Measurements from ENCODE around the gene ZNF180. TPM values are rescaled to one million over a fixed set of nuclear protein-coding genes. Genes with fewer than 3 reads are reported as not detected.
A peak's percentile ranks its signal among the peaks of the same experiment; 100 is the strongest.

ZNF180 gene
- 16.1 and 19.6 TPM in 2 replicates for total RNA-seq
- 17.8 TPM for total RNA-seq (2013)
- 1.6 and 4.4 TPM in 2 replicates for polyA plus RNA-seq
- 12.2 and 20.0 TPM in 2 replicates for polyA minus RNA-seq

GRCh38 chr19:44499962-44500949 lies at the start of gene ZNF180:
ZNF180 (minus strand) TSS chr19:44500522; CDS start chr19:44497334, 3,188 bp downstream.
- H3K36me3 ChIP-seq (replicated peaks in 1 of 2; ENCODE audit: control extremely low read depth in 1 of 2, control insufficient read depth in 1 of 2, extremely low read depth in 1 of 2, insufficient read depth in 2 of 2, low read length in 1 of 2), result peaks cover 0 to 22% of the 10 kb centered on the region in 2 experiments
- H4K20me1 ChIP-seq (ENCODE audit: control insufficient read depth, insufficient read depth, low read length, poor library complexity, severe bottlenecking), result peaks cover 12% of the 10 kb centered on the region
- peak within 1 kb of the TSS; percentile 52 to 84 for H3K27ac ChIP-seq (ENCODE audit: low read length in 2 of 2)
- H3K4me2 ChIP-seq (replicated peaks; ENCODE audit: low read depth, low read length, poor library complexity, severe bottlenecking), result peak within 1 kb of the TSS; percentile 80
- ATAC-seq (ENCODE audit: low read depth) (peak; percentile 93), DNase-seq (peak; percentile 98)
- peak within 1 kb of the TSS; percentile 97 for H2AFZ ChIP-seq (ENCODE audit: insufficient read depth, low read depth, low read length, poor library complexity, severe bottlenecking)
- Mint-ChIP-seq H3K9me3 (ENCODE audit: insufficient read depth) (peaks cover 20% of the 10 kb centered on the region), H3K27me3 (peaks cover 13% of the 10 kb centered on the region), H3K27ac (peak within 1 kb of the TSS; percentile 92), H3K4me1 (peaks cover 30% of the 10 kb centered on the region), H3K4me3 (peak within 1 kb of the TSS; percentile 99)
- H3K9ac ChIP-seq (ENCODE audit: low read length), result peak within 1 kb of the TSS; percentile 98
- H3K9me3 ChIP-seq (ENCODE audit: control extremely low read depth in 1 of 3, control insufficient read depth in 2 of 3, insufficient read depth in 1 of 3, low read length in 2 of 3), result peaks cover 0 to 60% (median 26%) of the 10 kb centered on the region in 3 donors
- H3K4me3 ChIP-seq (ENCODE audit: control extremely low read depth in 1 of 5, extremely low read depth in 1 of 5, insufficient read depth in 1 of 5, low read depth in 2 of 5, low read length in 4 of 5), result peak within 1 kb of the TSS; percentile 70 to 99 (median 93)
- peaks cover 50% of the 10 kb centered on the region for H3K79me2 ChIP-seq (ENCODE audit: control insufficient read depth, insufficient read depth, low read length)
- ChIA-PET CTCF (interaction anchor here (0.6 kb wide), 2 partner anchors 1108 to 1128 kb away, joined by 3 read pairs; no protein-coding TSS in a partner anchor), POLR2A (interaction anchor here (0.6 to 1.2 kb wide), 3 partner anchors 335 to 1509 kb away, joined by 3 to 8 read pairs (median 3); partner anchors contain the start of genes IRF2BP1 and ZNF226)
- H3K27me3 ChIP-seq (replicated peaks in 1 of 4; ENCODE audit: control extremely low read depth in 1 of 4, control insufficient read depth in 3 of 4, insufficient read depth in 4 of 4, low read length in 3 of 4), result peaks cover 0 to 4% (median 2%) of the 10 kb centered on the region in 4 experiments
- H3K4me1 ChIP-seq (ENCODE audit: control insufficient read depth in 2 of 2, insufficient read depth in 2 of 2, low read length in 2 of 2), result peaks cover 13 to 25% of the 10 kb centered on the region in 2 donors
- intact Hi-C loops (cut with micrococcal nuclease), result loop anchor here (1.0 to 5.0 kb wide), 5 partner anchors 52 to 498 kb away; partner anchors contain the start of genes ZNF226, ZNF227, ZNF229 and ZNF230
- no peak for TF ChIP-seq EZH2 (IDR thresholded peaks at IDR 0.05; ENCODE audit: borderline replicate concordance, insufficient read depth, low read depth, low read length, poor library complexity, severe bottlenecking)
- TF ChIP-seq, protein P1, sequence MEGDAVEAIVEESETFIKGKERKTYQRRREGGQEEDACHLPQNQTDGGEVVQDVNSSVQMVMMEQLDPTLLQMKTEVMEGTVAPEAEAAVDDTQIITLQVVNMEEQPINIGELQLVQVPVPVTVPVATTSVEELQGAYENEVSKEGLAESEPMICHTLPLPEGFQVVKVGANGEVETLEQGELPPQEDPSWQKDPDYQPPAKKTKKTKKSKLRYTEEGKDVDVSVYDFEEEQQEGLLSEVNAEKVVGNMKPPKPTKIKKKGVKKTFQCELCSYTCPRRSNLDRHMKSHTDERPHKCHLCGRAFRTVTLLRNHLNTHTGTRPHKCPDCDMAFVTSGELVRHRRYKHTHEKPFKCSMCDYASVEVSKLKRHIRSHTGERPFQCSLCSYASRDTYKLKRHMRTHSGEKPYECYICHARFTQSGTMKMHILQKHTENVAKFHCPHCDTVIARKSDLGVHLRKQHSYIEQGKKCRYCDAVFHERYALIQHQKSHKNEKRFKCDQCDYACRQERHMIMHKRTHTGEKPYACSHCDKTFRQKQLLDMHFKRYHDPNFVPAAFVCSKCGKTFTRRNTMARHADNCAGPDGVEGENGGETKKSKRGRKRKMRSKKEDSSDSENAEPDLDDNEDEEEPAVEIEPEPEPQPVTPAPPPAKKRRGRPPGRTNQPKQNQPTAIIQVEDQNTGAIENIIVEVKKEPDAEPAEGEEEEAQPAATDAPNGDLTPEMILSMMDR (IDR thresholded peaks at IDR 0.05), result peak; percentile 56
- under 1% methylated on average over 73 of the region's 78 CpGs for WGBS (ENCODE audit: insufficient coverage)

Data from B cell (primary cell).